K562 treated with DMSO at 1 percent for 24 hours (cell line): ENCODE measurements around the gene FBXL7. TPM values are rescaled to one million over a fixed set of nuclear protein-coding genes. Genes with fewer than 3 reads are reported as not detected.

ENCODE experiments used
- total RNA-seq: library from RNA; unstranded; fragments of 300-600 nt; gene quantifications from 2 replicates; pipeline ENCODE4 v1.2.3, GENCODE V29; 2022; ENCODE audit warnings: low read depth; ENCODE audit not compliant: insufficient read depth

The FBXL7 gene
- total RNA-seq, result not detected in 2 replicates

DNA sequence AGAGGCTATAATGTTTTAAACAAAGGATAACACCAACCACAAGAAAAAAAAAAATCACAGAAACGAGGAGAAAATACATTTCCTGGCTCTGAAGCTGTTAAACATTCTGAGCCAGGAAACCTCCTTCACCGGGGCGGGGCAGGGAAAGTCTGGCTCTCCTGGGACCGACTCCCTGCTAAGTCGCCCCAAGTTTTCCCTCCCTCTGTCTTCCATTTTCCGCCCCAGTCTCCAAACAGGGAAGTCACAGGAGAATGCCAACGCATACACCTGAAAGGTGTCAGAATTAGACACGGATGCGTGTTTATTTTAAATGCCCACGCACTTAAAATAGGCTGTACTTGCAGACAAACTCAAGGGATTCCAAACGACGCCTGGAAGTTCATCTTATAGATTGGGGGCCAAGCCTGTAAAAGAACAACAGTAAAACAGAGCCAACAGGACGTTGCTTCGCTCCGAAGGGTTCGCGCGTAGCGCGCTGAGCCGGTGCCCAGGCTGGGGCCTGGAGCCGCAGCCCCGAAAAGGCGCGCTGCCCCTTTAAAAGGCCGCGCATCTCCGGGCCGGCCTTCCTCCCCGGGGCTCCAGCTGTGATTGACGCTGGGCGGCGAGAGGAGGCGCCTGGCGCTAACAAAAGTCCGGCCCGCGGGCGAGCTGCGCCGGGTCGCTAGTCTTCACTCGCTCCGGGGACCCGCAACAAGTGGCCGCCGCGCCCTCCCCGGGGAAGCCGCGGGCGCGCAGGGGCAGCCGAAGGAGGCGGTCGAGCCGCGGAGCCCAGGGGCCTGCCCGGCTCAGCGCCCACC lies at the start of gene FBXL7:
FBXL7 (plus strand) TSS at position 653 of the 797 bp plus-strand sequence.

